ENCODE data around the gene F5.

- TF ChIP-seq CTCF (IDR thresholded peaks at IDR 0.05; ENCODE audit: insufficient read depth, low read length, poor library complexity, severe bottlenecking) (no peak), EZH2phosphoT487 (conservative IDR thresholded peaks at IDR 0.05; ENCODE audit: low read length) (no peak)
Observed at GRCh38 chr1:169507413-169507812, 78.9 kb downstream of the F5 start.
